NCI-H1092 (cell line): ENCODE results near the gene MYL7.

ENCODE experiments used
- DNase-seq: peaks from one replicate; lab custom pipeline; 2025; lab: John Stamatoyannopoulos, UW

MYL7 gene

DNA sequence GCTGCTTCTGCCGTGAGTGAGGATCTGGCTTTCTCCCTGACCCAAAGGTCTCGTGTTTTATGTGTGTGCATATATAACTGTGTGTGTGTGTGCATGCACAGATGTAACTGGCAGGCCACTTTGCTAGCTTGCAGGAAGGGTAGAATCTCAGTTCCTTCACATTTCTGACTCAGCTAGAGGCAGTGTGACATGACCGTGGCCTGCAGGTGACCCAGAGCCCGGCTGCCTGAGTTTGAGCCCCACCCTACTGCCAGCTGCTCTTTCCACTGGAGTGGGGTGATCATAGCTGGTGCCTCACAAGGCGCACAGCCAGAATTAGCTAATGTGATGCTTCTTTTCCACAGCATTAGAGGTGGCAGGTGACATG lies 9.3 kb upstream of the MYL7 start:
- no peak for DNase-seq

DNA sequence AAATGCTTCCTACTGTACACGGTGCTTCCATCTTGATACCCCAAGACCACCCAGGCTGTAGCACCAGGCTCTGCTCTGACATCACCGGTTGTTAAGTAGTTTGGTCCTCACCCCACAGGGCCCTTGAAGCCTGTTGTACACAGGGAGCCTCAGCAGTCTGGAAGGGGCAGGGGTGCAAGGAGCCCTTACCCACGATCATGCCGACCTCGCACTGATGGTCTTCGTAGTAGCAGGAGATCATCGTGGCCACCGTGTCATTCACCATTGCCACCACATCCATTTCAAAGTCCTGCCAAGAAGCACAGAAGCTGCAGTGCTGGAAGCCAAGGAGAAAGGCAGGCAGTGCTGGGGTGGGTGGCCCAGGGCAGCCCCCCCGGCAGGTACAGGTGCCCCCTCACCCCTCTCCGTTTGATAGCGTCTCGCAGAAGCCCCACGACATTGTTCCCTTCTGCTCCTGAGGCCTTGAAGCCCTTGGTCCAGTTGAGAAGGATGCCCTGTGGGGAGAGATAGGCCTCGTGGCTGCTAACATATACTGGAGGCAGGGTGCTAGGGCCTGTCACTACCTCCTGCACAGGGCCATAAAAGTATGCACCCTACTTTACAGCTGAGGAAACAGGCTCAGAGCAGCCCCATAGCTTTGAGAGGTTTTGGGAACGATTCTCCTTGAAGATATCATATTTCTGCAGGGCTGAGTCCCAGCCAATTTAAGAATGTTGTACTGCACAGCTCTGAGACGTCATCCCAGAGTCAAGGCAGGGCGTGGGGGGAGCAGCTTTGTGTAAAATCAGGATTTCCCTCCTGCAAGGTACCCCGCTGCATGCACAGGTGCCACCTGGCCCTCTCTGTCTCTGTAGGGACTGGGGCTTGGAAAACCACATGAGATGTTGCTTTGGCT lies 8.7 kb upstream of the MYL7 start:
- no peak for DNase-seq

DNA sequence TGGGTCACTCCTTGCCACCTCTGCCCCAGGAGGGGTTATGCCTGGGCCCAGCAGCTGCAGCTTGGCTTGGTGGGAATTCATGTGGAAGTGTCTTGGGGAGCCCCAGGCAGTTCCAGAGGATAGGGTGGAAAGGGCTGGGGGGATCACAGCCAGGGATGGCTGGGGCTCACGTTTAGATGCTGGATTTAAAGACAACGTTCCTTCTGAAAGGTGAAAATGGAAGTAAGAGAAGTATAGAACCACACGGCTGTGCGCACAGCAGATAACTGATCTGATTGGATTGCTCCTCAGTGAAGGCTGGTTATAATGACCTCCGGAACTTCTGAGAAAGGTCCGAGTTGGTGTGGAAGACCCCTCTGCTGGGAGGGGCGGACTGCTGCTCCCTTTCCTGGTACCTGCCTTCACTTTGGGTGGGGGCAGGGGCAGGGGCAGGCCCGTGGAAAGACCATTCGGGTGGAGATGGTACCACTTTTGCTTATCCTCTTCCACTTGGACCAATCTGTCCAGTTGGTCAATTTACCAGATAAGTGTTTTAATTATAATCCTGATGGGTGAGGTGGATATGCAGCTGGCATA lies 7.9 kb upstream of the MYL7 start:
- DNase-seq: no peak

- DNase-seq: no peak
Measured at GRCh38 chr7:44148166-44148565, 7.0 kb upstream of the MYL7 start.

GRCh38 chr7:44147026-44147991 lies 6.2 kb upstream of the MYL7 start:
- DNase-seq: no peak

- DNase-seq: no peak
Measured at GRCh38 chr7:44145969-44146911, 5.1 kb upstream of the MYL7 start.

GRCh38 chr7:44145479-44145968 lies 4.4 kb upstream of the MYL7 start:
- DNase-seq: no peak

DNA sequence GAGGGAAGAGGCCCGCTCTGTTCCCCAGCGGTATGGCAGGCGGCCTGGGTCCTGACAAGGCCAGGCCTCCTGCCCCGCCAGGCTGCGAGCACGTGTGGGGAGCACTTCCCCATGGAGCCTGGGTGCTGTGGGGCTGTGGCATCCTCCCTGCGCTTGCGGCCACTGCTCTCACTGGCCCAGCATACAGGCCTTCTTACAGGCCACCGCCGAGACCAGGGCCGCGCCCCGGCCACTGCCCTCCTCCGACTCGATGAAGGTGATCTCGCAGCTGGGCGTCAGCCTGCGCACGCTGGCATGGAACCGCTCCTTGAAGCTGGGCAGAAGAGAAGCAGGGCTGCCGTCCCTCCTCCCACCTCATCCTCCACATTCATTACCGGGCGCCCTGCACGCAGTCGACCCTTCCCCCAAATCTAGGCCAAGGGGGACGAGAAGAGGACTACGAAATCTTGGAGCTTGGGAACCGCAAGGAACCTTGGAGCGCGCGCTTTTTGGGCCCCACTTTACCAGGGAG lies 3.9 kb upstream of the MYL7 start:
- no peak for DNase-seq

- DNase-seq: no peak
Measured at GRCh38 chr7:44144426-44144967, 3.4 kb upstream of the MYL7 start.

GRCh38 chr7:44143646-44144250 lies 2.6 kb upstream of the MYL7 start:
- no peak for DNase-seq

DNA sequence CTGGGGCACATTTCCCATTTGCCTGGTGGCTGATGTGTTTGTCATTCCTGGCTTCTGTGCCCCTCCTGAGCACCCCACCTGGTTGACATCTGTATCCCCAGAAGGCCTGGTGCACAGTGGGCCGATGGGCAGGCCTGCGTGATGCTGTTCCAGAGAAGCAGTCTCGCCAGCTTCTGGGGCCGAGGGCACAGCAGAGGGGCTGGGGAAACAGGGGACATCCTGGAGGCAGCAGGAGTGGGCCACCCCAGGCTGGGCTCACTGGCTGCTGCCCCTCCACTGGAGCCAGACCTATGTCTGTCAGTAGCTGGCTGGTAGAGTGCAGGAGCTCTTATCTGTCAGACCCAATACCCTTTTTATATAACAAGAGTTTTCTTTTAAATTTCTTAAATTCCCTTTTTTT lies 896 bp upstream of the MYL7 start:
- no peak for DNase-seq

- DNase-seq: no peak
Measured at GRCh38 chr7:44140341-44140740, 791 bp downstream of the MYL7 start.

GRCh38 chr7:44139311-44140010 lies 1.7 kb downstream of the MYL7 start:
- no peak for DNase-seq

DNA sequence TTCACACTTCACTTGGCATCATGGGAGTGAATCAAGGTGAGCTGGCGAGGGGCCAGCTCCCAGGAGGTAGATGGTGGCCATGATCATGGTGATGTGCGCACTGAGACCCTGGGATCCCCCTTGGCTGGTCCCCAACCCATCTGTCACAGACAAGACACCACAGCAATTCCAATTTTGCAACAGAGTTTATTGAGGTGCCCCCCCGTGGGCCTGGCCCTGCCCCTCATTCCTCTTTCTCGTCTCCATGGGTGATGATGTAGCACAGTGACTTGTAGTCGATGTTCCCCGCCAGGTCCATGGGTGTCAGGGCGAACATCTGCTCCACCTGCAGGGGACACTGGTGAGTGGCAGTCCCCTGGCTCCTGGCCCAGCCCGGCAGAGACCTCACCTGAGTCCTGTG lies 2.4 kb downstream of the MYL7 start:
- no peak for DNase-seq

- no peak for DNase-seq
Measured at GRCh38 chr7:44136731-44137130, 4.4 kb downstream of the MYL7 start.

- DNase-seq: no peak
Measured at GRCh38 chr7:44134943-44135628, 6.0 kb downstream of the MYL7 start.

GRCh38 chr7:44133295-44133694 lies 7.8 kb downstream of the MYL7 start:
- DNase-seq: no peak

GRCh38 chr7:44132039-44132438 lies 9.1 kb downstream of the MYL7 start:
- no peak for DNase-seq
